GM18873 (cell line): ENCODE measurements around the gene SEMA6D.

Experiments
- ATAC-seq: cut with Tn5 transposase; IDR thresholded peaks from one replicate; pipeline ENCODE4 v1.9.1; 2021; ENCODE audit warnings: mild to moderate bottlenecking, moderate library complexity, moderate number of reproducible peaks; ENCODE audit not compliant: unreplicated experiment, low FRiP score

The SEMA6D gene, protein sequence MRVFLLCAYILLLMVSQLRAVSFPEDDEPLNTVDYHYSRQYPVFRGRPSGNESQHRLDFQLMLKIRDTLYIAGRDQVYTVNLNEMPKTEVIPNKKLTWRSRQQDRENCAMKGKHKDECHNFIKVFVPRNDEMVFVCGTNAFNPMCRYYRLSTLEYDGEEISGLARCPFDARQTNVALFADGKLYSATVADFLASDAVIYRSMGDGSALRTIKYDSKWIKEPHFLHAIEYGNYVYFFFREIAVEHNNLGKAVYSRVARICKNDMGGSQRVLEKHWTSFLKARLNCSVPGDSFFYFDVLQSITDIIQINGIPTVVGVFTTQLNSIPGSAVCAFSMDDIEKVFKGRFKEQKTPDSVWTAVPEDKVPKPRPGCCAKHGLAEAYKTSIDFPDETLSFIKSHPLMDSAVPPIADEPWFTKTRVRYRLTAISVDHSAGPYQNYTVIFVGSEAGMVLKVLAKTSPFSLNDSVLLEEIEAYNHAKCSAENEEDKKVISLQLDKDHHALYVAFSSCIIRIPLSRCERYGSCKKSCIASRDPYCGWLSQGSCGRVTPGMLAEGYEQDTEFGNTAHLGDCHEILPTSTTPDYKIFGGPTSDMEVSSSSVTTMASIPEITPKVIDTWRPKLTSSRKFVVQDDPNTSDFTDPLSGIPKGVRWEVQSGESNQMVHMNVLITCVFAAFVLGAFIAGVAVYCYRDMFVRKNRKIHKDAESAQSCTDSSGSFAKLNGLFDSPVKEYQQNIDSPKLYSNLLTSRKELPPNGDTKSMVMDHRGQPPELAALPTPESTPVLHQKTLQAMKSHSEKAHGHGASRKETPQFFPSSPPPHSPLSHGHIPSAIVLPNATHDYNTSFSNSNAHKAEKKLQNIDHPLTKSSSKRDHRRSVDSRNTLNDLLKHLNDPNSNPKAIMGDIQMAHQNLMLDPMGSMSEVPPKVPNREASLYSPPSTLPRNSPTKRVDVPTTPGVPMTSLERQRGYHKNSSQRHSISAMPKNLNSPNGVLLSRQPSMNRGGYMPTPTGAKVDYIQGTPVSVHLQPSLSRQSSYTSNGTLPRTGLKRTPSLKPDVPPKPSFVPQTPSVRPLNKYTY

GRCh38 chr15:47717036-47717612 lies at the start of gene SEMA6D:
Gene SEMA6D (plus strand): TSS chr15:47717505. CDS start chr15:47759799, 42,294 bp downstream.
- no peak for ATAC-seq

DNA sequence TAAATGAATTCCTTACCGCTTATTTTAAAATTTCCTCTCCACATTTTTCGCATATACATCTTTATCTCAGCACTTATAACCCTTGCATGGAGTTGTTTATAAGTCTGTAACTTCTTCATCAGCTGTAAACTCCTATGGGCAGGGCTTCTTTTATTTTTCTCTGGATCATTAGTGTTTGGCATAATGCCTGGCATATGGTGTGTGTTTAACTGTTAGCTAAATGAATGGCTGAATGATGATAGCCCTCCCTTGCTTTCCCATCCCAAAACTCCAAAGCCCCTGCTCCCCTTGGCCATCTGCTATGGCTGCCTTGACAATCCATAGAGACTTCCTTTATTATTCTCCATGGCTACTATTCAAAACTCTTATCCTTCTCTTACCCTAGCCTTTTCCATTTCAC lies 48.1 kb upstream of the SEMA6D start:
- no peak for ATAC-seq

DNA sequence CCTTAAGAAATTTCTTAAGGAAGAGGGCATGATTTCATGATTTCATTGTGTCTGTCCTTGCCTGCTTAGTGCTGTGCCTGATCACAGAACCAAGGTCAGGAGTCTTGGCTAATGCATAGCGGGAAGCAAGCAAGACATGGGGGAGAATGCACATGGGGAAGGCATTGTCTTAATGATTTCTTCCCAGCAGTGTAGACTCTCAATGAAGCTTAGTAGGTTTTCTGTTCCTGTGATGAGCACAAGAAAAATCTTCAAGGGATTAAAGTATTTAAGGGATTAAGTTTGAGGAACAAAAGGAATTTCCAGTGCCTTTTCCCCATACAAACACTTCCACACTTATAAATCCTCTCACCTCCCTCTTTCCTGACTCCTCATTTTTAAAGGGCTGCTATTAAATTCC lies 46.9 kb upstream of the SEMA6D start:
- ATAC-seq, result no peak

- no peak for ATAC-seq
These were observed 44.0 kb upstream of the SEMA6D start for GRCh38 chr15:47673232-47673761.

DNA sequence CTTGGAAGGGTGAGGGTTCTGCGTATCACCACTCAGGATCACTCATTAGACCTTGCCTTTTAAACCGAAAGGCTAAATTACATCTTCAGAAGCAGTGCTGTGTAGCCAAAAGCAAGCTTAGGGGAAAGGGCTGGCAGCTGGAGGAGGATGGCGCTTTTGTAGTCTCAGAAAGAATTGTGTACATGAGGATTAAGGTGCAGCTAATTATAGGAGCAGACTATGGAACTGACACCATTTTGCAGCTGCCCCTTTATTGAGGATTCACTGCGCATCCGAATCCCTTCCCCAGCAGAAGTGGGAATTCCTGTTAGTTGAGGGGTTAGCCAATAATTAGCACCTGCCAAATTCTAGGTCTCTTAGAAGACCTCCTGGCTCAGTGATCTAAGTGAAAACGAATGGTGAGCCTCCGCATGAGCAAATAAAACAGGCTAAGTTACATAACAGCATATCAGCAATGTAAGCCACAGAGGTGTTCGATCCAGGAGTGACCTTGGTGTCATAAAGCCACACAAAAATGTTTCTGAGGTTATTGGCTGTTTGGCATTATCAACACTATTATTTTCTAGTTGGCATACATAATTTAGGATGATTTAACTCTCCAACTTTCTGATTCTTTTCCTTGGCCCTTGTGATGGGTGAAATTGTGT lies 42.6 kb upstream of the SEMA6D start:
- no peak for ATAC-seq

GRCh38 chr15:47675735-47676134 lies 41.6 kb upstream of the SEMA6D start:
- no peak for ATAC-seq

DNA sequence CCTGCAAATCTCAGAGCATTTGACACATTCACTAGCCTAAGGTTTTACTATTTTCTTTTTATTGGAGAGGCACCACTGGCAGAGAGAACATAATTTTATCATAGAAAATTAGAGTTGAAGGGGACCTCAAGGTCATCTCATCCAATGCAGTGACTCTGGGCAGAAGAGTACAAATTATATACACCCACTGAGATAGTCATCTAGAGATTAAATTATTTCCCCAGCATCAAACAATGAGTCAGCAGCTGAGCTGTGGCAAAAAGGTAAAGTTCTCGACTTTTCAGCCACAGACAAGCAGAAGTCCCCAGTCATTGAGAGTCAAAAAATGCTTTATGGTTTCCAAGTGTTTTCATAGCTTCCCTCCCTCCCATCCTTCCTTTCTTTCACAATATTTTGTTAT lies 39.3 kb upstream of the SEMA6D start:
- ATAC-seq, result no peak

DNA sequence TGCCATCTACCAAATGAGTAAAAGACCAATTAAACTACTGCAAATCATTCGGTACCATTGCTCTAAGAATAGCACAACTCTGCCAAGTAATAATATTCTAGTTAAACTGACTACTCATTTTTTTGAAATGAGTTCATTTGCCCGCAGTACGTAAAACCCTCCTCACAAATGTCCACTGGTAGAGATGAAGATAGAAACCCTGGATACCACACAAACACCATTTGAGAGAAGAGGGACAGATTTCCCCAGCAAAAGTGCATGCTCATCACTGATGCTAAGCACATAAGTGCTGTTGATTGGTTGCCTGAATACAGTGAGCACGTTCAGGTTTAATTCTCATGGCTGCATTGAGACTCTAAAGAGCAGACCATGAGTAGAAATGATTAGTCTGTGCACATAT lies 34.6 kb upstream of the SEMA6D start:
- ATAC-seq, result no peak

- ATAC-seq, result no peak
These were observed 32.0 kb upstream of the SEMA6D start for GRCh38 chr15:47685141-47685870.

DNA sequence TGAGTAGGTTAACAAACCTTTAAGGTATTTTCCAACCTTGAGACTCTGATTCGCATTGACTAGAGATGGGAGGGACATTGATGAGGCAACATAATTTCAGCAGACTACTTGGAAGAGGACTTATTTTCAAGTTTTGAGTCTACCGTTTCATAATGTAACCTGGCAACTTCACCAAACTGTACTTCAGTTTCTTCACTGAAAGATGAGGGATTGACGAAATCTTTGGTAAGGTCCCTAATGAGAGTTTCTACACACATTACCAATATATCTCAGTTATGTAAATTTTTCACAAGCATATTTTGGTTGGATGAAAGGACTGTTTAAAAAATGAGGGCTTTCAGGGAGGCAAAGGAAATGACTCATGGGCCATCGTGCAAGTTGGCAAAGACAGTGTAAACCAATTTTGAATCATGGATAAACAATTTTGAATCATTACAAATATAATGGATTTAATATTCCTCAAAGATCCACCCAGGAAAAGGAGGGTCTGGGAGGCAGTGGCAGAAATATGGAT lies 28.7 kb upstream of the SEMA6D start:
- no peak for ATAC-seq

GRCh38 chr15:47689660-47690059 lies 27.6 kb upstream of the SEMA6D start:
- no peak for ATAC-seq

- ATAC-seq, result no peak
These were observed 25.4 kb upstream of the SEMA6D start for GRCh38 chr15:47691882-47692281.

DNA sequence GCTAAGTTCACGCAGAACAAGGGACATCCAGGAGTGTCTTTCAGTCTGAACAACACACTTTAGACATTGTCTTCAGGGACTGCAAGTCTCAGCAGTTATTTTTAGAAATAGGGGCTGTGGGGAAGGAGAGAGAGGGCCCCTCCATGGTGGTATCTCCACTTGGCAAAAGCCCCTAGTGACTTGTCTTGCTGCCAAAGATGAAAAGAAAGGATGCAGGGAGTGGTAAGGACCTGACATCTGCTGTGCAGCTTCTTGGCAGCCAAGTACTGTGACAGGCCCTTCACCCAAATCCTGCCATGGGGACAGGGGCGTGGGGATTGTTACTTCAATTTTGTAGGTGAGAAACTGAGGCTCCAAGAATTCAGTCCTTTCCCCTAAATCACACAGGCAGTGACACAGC lies 21.0 kb upstream of the SEMA6D start:
- no peak for ATAC-seq

GRCh38 chr15:47705281-47705997 lies 11.9 kb upstream of the SEMA6D start:
- no peak for ATAC-seq

DNA sequence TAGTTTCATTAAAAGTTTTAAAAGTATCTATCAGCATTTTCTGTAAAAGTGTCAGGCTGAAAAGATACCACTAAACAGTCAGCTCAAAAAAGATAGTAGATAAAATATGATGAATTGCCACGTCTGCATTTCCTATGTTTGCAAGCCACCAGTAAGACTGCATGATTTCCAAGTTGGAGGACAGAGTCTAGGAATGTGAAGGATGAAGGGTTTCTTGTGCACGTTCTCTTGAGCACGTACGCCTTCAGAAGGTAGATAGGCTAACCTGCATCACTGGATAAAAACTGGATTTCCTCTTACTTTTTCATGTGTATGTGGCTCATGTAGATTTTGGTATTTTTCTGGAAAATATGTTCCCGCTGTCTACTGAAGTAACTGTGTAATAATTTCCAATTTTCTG lies 9.9 kb upstream of the SEMA6D start:
- no peak for ATAC-seq

DNA sequence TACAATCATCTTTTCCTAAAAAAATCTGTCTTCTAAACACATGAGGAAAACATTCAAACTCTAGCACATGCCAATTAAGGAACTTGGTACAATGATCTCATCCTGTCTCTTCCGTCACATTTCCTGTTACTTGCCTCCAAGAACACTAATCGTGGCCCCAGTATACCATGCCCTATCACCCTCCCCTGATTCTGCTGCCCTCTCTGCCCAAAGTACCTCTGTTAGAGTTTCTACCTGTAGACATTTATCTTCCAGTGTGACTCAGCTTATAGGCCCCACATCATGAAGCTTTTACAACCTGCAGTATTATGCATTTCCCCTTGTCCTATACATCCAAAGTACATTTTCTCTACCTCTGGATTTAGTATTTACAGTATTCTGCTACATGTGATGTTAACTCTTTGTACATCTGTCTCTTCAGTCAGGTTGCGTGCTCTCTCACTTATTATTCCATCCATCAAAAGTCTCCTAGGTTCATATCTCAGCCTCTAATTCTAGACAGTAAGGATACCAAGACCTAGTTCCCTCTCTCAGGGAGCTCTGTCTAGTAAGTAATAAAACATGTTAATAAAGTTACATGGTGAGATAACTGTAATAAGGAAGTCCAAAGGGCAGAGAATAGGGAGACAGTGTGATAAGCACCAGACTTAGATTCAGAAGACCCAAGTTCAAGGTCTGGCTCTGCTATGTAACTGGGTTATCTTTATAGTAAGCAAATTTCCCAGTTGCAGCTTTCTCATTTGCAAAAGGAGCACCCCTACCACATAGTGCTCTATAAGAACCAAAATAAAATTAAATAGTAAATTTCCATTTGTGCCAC lies 8.9 kb upstream of the SEMA6D start:
- ATAC-seq, result no peak

GRCh38 chr15:47711655-47712054 lies 5.7 kb upstream of the SEMA6D start:
- no peak for ATAC-seq

- ATAC-seq, result no peak
These were observed 1.9 kb upstream of the SEMA6D start for GRCh38 chr15:47715402-47715801.
